HUES64 (cell line): ENCODE data around the gene FAAP20.

ENCODE experiments used
- H3K27ac ChIP-seq: 2 replicates; pipeline ENCODE4 v1.7.0; 2013; ENCODE audit warnings: low read depth, low read length, inconsistent platforms
- H3K27me3 ChIP-seq: 2 replicates; pipeline ENCODE4 v1.6.1; 2013; ENCODE audit warnings: mild to moderate bottlenecking, low read length; ENCODE audit not compliant: insufficient read depth
- H3K36me3 ChIP-seq: 2 replicates; pipeline ENCODE4 v1.6.1; 2013; ENCODE audit warnings: mild to moderate bottlenecking, low read length; ENCODE audit not compliant: insufficient read depth
- H3K4me1 ChIP-seq: 2 replicates; pipeline ENCODE4 v1.6.1; 2013; ENCODE audit warnings: mild to moderate bottlenecking, low read length, moderate library complexity; ENCODE audit not compliant: insufficient read depth
- H3K4me3 ChIP-seq: 2 replicates; pipeline ENCODE4 v1.5.1; 2013; ENCODE audit warnings: mild to moderate bottlenecking, low read length, moderate library complexity
- H3K9ac ChIP-seq: 2 replicates; pipeline ENCODE4 v1.6.1; 2013; ENCODE audit warnings: mild to moderate bottlenecking, low read depth, low read length
- H3K9me3 ChIP-seq: 2 replicates; pipeline ENCODE4 v1.6.1; 2013; ENCODE audit warnings: low read depth, low read length; ENCODE audit not compliant: insufficient read depth
- WGBS: fragments of 150-250, 120-280 bp; methylation state at CpG from one replicate; pipeline ENCODE4 v1.1.7; 2013; ENCODE audit warnings: missing lambda C conversion rate; 5-methylcytosine and 5-hydroxymethylcytosine counted together

FAAP20 gene

GRCh38 chr1:2180297-2181245, 14.0 kb downstream of the FAAP20 start:
- H3K9me3 ChIP-seq: no peaks in the 10 kb centered on the region
- 96% methylated on average over 58 of the region's 58 CpGs for WGBS
- no peak overlapping the region for H3K27ac ChIP-seq
- no peak overlapping the region for H3K4me3 ChIP-seq
- H3K9ac ChIP-seq: no peak overlapping the region
- H3K4me1 ChIP-seq: no peaks in the 10 kb centered on the region
- no peaks in the 10 kb centered on the region for H3K27me3 ChIP-seq
- H3K36me3 ChIP-seq: peaks cover 33% of the 10 kb centered on the region

GRCh38 chr1:2179283-2180013, 15.1 kb downstream of the FAAP20 start:
- no peak overlapping the region for H3K27ac ChIP-seq
- no peaks in the 10 kb centered on the region for H3K9me3 ChIP-seq
- H3K9ac ChIP-seq: no peak overlapping the region
- H3K27me3 ChIP-seq: no peaks in the 10 kb centered on the region
- H3K4me3 ChIP-seq: no peak overlapping the region
- 89% methylated on average over 28 of the region's 28 CpGs for WGBS
- peaks cover 22% of the 10 kb centered on the region for H3K36me3 ChIP-seq
- no peaks in the 10 kb centered on the region for H3K4me1 ChIP-seq

- Histone ChIP-seq H3K27me3 (no peaks in the 10 kb centered on the region), H3K9ac (no peak overlapping the region), H3K27ac (no peak overlapping the region), H3K4me3 (no peak overlapping the region), H3K36me3 (peaks cover 20% of the 10 kb centered on the region), H3K4me1 (no peaks in the 10 kb centered on the region), H3K9me3 (no peaks in the 10 kb centered on the region)
- WGBS: 96% methylated on average over 16 of the region's 16 CpGs
These were observed 15.7 kb downstream of the FAAP20 start for GRCh38 chr1:2178875-2179274.

DNA sequence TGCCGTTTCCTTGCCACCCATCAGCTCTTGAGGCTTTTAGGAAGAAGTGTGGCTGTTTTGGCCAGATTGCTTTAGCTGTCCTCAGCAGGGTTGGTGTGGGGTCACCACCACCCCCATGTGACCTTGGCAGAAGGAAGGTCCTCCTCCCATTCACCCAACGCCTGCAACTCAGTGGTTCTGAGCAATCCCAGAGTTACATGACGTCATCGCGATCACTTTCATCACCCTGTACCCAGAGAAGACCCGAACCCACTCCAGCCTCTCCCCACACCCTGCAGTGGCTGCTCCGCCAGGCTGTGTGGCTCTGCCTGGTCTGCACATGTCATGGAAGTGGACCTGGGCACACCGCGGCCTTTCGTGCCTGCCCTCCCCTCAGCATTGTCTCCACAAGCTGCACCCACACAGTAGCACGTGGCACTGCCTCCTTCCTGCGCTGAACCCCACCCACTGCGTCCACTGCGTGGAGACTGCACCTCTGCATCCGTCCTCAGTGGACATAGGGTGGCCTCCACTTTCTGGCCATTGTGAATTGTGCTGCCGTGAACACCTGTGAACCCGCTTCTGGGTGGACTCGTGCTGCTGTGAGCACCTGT, 16.5 kb downstream of the FAAP20 start:
- no peak overlapping the region for H3K27ac ChIP-seq
- no peak overlapping the region for H3K9ac ChIP-seq
- H3K36me3 ChIP-seq: peaks cover 20% of the 10 kb centered on the region
- no peak overlapping the region for H3K4me3 ChIP-seq
- H3K27me3 ChIP-seq: no peaks in the 10 kb centered on the region
- whole genome bisulfite sequencing: 95% methylated on average over 18 of the region's 18 CpGs
- H3K9me3 ChIP-seq: no peaks in the 10 kb centered on the region
- H3K4me1 ChIP-seq: no peaks in the 10 kb centered on the region

GRCh38 chr1:2177541-2177940, 17.0 kb downstream of the FAAP20 start:
- H3K27ac ChIP-seq: no peak overlapping the region
- H3K27me3 ChIP-seq: no peaks in the 10 kb centered on the region
- WGBS: 95% methylated on average over 21 of the region's 21 CpGs
- no peak overlapping the region for H3K4me3 ChIP-seq
- peaks cover 21% of the 10 kb centered on the region for H3K36me3 ChIP-seq
- H3K4me1 ChIP-seq: no peaks in the 10 kb centered on the region
- no peaks in the 10 kb centered on the region for H3K9me3 ChIP-seq
- H3K9ac ChIP-seq: no peak overlapping the region

DNA sequence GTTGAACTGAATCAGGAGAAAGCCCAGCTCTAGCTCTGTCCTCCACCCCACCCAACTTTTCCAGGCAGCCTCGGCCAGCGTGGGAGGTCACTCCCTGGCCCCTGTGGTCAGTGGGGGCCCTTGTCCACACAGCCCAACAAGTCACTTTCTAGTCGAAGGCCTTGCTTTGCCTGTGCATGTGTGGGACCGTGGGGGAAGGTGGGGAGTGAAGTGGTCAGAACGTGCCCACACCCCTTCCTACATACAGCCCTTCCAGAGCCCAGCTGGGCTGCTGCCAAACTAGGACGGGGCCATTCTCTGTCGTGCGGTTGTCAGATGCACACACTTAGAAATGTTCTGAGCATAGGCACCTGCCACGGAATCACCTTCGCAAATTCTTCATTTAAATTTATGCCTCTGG, 18.0 kb downstream of the FAAP20 start:
- H3K27me3 ChIP-seq: no peaks in the 10 kb centered on the region
- 92% methylated on average over 9 of the region's 10 CpGs for WGBS
- no peak overlapping the region for H3K4me3 ChIP-seq
- no peaks in the 10 kb centered on the region for H3K4me1 ChIP-seq
- no peak overlapping the region for H3K9ac ChIP-seq
- H3K36me3 ChIP-seq: peaks cover 25% of the 10 kb centered on the region
- H3K27ac ChIP-seq: no peak overlapping the region
- H3K9me3 ChIP-seq: no peaks in the 10 kb centered on the region

DNA sequence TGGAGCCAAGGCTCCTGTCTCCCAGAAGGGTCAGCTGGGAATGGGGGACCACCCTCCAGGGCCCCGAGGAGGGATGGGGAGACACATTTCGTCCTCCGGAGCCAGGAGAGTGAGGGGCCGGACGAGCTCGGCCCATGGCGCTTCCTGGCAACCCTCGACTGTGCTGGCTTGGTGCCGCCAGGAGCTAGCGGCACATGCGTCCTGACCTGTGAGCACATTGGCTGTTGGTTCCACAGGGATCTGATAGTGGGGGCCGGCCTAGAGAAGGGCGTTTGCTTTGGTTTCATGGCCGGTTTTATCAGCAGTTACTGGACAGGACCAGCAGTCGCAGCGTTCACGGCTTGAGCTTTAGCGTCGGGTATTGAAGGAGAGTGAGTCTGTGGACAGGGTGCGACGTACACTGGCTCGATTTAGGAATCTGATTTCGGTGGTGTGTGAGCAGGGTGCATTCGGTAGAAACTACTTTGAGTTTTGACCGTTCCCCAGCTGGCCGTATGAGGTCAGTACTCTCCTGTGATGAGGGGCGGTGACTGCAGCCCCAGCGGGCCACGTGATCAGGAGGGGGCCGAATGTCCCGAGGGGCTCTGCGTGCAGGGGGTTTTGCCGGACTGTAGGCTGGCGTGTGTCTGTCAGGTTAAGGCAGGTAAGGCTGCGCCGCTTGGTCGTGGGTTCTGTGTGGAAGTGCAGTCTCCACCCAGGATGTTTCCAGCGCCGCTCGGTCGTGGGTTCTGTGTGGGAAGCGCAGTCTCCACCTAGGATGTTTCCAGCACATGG, 18.7 kb downstream of the FAAP20 start:
- Histone ChIP-seq H3K9ac (no peak overlapping the region), H3K4me1 (no peaks in the 10 kb centered on the region), H3K27me3 (no peaks in the 10 kb centered on the region), H3K4me3 (no peak overlapping the region), H3K9me3 (no peaks in the 10 kb centered on the region), H3K36me3 (peaks cover 24% of the 10 kb centered on the region), H3K27ac (no peak overlapping the region)
- 95% methylated on average over 42 of the region's 42 CpGs for WGBS

DNA sequence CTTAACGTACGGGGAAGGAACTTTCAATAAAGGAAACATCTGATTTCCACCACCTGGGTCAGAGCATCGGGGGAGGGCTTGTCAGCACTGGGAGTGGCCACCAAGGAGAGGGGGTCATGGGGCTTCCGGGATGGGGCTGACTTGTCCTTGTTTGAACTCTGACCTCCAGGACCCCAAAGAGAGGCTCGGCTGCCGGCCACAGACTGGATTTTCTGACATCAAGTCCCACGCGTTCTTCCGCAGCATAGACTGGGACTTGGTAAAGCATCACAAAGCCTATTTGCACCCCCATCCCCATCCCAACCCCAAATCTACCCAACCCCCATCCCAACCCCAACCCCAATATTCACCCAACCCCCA, 19.5 kb downstream of the FAAP20 start:
- H3K4me3 ChIP-seq: no peak overlapping the region

GRCh38 chr1:2174348-2175054, 20.1 kb downstream of the FAAP20 start:
- no peak overlapping the region for H3K4me3 ChIP-seq
- H3K27me3 ChIP-seq: no peaks in the 10 kb centered on the region
- no peak overlapping the region for H3K9ac ChIP-seq
- no peak overlapping the region for H3K27ac ChIP-seq
- peaks cover 16% of the 10 kb centered on the region for H3K36me3 ChIP-seq
- 60% methylated on average over 31 of the region's 31 CpGs for WGBS
- no peaks in the 10 kb centered on the region for H3K4me1 ChIP-seq
- no peaks in the 10 kb centered on the region for H3K9me3 ChIP-seq

More for the DNA sequence above, 19.5 kb downstream of the FAAP20 start:
- Histone ChIP-seq H3K27me3 (no peaks in the 10 kb centered on the region), H3K27ac (no peak overlapping the region), H3K9me3 (no peaks in the 10 kb centered on the region), H3K4me1 (no peaks in the 10 kb centered on the region), H3K9ac (no peak overlapping the region), H3K36me3 (peaks cover 17% of the 10 kb centered on the region)
- WGBS: 97% methylated on average over 9 of the region's 9 CpGs

DNA sequence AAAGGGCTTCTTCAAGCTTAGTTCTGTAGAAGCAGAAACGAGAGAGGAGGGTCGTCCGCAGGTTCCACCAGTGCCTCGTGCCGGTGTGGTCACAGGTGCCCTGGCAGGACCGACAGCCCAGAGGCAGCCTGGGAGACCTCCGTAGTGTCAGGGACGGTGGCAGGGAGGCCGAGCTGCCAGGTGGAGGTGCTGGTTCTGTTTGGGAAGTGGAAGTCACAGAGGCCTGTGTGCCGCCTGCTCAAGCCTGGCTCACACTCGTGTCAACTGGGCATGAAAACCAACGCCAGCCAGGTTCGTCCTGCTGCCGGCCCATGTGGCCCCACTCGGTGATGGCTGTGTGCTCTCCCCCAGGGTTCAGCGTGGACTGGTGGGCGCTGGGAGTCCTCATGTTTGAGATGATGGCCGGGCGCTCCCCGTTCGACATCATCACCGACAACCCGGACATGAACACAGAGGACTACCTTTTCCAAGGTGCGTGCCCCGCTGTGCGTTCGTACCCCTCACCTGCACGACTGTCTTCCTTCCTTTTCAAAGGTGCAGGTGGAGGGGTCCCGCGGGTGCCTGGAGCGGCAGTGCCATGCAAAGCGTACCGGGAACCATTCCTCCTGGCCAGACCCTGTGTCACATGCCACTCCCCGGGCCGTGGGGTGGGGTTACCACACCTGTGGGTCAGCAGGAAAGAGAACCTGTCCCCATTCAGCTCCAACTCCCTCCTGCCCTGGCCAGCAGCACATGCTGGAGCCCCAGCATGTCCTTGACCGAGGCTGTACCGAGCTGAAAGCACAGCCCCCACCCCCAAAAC, 20.8 kb downstream of the FAAP20 start:
- Histone ChIP-seq H3K4me1 (no peaks in the 10 kb centered on the region), H3K4me3 (no peak overlapping the region), H3K36me3 (peaks cover 16% of the 10 kb centered on the region), H3K27ac (no peak overlapping the region), H3K9me3 (no peaks in the 10 kb centered on the region), H3K9ac (no peak overlapping the region), H3K27me3 (no peaks in the 10 kb centered on the region)
- 89% methylated on average over 37 of the region's 37 CpGs for WGBS
